Measurements from ENCODE around the gene TSPAN11.

DNA sequence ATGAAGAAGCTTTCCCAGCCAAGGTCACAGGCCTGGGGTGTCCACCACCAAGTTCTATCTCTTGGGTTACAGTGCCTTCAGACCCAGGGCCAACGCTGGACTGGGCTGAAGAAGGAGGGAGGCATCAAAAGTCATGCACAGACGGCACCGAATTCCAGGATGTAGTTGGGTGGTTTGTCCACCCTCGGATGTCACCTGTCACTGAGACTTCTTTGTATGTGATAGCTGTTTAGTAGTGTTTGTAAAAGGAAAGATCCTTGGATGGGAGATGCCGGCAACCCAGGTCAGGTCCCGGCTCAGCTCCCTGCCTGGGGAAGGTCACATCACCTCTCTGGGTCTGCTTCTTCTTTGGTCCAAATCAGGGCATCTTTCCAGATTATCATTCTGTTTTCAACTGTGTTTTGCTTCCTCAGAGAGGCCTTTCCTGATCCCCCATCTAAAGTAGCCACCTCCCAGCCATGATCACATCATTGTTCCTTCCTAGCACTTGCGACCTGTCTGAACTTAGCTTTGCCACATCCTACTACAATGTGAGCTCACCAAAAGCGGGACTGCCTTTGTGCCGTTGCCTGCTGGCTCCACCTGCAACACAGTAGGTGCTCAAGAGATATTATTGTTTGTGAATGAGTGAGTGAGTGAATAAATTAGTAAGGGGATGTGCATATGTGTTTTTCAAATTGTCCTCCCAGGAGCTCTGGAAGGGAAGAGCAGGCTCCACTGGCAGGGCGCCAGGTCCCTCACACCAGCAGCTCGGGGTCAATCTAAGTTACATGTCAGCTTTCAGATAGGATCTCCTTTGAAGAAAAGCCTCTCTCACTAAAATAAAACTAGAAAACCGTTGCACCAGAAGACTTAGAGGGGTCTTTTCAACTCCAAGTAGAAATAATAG, 2.1 kb downstream of the TSPAN11 start:
- TF ChIP-seq SIN3A (IDR thresholded peaks at IDR 0.05; ENCODE audit: borderline replicate concordance, insufficient read depth, low read length) = no peak
- TF ChIP-seq POLR2AphosphoS5 (IDR thresholded peaks at IDR 0.05; ENCODE audit: low read depth, low read length) = no peak
- TF ChIP-seq, protein P1, sequence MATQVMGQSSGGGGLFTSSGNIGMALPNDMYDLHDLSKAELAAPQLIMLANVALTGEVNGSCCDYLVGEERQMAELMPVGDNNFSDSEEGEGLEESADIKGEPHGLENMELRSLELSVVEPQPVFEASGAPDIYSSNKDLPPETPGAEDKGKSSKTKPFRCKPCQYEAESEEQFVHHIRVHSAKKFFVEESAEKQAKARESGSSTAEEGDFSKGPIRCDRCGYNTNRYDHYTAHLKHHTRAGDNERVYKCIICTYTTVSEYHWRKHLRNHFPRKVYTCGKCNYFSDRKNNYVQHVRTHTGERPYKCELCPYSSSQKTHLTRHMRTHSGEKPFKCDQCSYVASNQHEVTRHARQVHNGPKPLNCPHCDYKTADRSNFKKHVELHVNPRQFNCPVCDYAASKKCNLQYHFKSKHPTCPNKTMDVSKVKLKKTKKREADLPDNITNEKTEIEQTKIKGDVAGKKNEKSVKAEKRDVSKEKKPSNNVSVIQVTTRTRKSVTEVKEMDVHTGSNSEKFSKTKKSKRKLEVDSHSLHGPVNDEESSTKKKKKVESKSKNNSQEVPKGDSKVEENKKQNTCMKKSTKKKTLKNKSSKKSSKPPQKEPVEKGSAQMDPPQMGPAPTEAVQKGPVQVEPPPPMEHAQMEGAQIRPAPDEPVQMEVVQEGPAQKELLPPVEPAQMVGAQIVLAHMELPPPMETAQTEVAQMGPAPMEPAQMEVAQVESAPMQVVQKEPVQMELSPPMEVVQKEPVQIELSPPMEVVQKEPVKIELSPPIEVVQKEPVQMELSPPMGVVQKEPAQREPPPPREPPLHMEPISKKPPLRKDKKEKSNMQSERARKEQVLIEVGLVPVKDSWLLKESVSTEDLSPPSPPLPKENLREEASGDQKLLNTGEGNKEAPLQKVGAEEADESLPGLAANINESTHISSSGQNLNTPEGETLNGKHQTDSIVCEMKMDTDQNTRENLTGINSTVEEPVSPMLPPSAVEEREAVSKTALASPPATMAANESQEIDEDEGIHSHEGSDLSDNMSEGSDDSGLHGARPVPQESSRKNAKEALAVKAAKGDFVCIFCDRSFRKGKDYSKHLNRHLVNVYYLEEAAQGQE (IDR thresholded peaks at IDR 0.05; ENCODE audit: insufficient read depth in 1 of 2, low read depth in 2 of 2, low read length in 2 of 2) = no peak
- no peak for TF ChIP-seq TAF1 (IDR thresholded peaks at IDR 0.05; ENCODE audit: borderline replicate concordance, insufficient read depth, low read length)
